ENCODE measurements around the gene GOLGA8R.
"Not testable (repeated sequence)": the region's sequence is repeated elsewhere in the genome, so short reads cannot be mapped to it uniquely, and the experiment has no call there.

The GOLGA8R gene

DNA sequence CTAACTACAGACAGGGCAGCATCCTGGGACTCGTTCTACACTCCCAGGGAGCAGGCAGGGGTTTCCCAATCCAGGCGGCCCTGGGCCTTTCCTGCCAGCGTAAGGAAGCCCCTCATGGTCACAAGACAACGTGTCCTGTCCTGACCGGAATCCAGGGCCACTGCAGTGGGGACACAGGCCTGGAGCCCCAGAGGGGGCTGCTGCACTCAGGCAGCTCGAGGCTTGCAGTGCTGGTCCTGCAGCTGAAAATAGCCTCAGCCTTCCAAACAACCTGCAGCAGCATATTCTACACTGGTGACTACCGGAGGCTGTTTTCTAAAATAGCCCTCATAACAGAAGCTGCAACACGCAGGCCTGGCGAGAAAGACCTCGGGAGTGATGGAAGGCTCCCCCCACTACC lies 39.2 kb downstream of the GOLGA8R start:
- H3K4me3 ChIP-seq (ENCODE audit: control insufficient read depth in 1 of 7, extremely low read depth in 1 of 7, insufficient read depth in 4 of 7, low read depth in 2 of 7, low read length in 6 of 7); POLR2A ChIA-PET; CTCF ChIA-PET; H3K27ac ChIP-seq (ENCODE audit: insufficient read depth in 1 of 2, low read depth in 1 of 2, low read length in 2 of 2, poor library complexity in 1 of 2, severe bottlenecking in 2 of 2); H3K36me3 ChIP-seq (ENCODE audit: control insufficient read depth in 4 of 4, insufficient read depth in 4 of 4, low read length in 3 of 4); H3K4me1 ChIP-seq (ENCODE audit: control extremely low read depth in 1 of 4, control insufficient read depth in 4 of 4, insufficient read depth in 4 of 4, low read length in 3 of 4); DNase-seq; H3K9me3 ChIP-seq (ENCODE audit: control extremely low read depth in 1 of 5, control insufficient read depth in 4 of 5, insufficient read depth in 2 of 5, low read depth in 1 of 5, low read length in 4 of 5); H3K27me3 ChIP-seq (replicated peaks in 2 of 5; ENCODE audit: control insufficient read depth in 4 of 5, insufficient read depth in 5 of 5, low read length in 4 of 5): not testable (repeated sequence)
- WGBS (ENCODE audit: insufficient coverage): no CpG with 5 or more reads among the region's 10 CpGs

DNA sequence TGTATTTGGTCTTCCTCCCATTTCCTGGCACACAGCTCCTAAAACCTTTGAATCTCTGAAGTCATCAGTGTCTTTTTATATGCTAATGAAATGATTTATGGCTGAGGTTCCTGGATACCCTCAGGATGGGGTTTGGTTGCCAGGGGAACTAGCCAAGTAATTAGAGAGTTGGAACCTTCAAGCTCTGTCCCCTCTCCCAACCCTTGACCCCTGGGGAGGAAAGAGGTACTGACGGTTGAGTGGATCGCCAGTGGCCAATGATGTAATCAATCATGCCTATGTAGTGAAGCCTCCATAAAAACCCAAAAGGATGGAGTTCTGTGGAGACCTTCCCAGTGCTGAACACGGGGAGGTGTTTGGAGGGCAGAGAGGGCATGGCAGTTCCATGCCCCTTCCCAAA lies 45.8 kb downstream of the GOLGA8R start:
- H3K4me3 ChIP-seq (ENCODE audit: control insufficient read depth in 1 of 7, extremely low read depth in 1 of 7, insufficient read depth in 4 of 7, low read depth in 2 of 7, low read length in 6 of 7); H3K9me3 ChIP-seq (ENCODE audit: control extremely low read depth in 1 of 5, control insufficient read depth in 4 of 5, insufficient read depth in 2 of 5, low read depth in 1 of 5, low read length in 4 of 5); H3K27me3 ChIP-seq (replicated peaks in 2 of 5; ENCODE audit: control insufficient read depth in 4 of 5, insufficient read depth in 5 of 5, low read length in 4 of 5); DNase-seq; POLR2A ChIA-PET; H3K4me1 ChIP-seq (ENCODE audit: control extremely low read depth in 1 of 4, control insufficient read depth in 4 of 4, insufficient read depth in 4 of 4, low read length in 3 of 4); H3K27ac ChIP-seq (ENCODE audit: insufficient read depth in 1 of 2, low read depth in 1 of 2, low read length in 2 of 2, poor library complexity in 1 of 2, severe bottlenecking in 2 of 2); CTCF ChIA-PET; H3K36me3 ChIP-seq (ENCODE audit: control insufficient read depth in 4 of 4, insufficient read depth in 4 of 4, low read length in 3 of 4): not testable (repeated sequence)
- no CpG with 5 or more reads among the region's 3 CpGs for WGBS (ENCODE audit: insufficient coverage)

DNA sequence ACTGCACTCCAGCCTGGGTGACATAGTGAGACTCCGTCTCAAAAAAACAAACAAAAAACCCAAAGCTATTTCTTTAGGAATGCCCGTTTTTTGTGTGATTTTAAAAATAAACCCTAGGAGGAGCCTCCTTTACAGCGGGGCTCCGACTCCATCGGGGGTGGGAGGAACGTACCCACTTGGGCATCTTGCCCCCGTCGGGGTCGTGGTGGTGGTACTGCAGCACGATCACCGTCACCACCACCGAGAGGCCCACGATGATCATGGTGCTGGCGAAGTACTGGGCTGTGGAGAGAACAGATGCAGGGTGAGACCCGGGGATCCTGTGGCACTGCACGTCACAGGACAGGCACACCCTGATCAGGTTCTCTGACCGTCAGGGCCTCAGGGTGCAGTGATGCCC lies 46.8 kb downstream of the GOLGA8R start:
- H3K27me3 ChIP-seq (replicated peaks in 2 of 5; ENCODE audit: control insufficient read depth in 4 of 5, insufficient read depth in 5 of 5, low read length in 4 of 5); H3K4me3 ChIP-seq (ENCODE audit: control insufficient read depth in 1 of 7, extremely low read depth in 1 of 7, insufficient read depth in 4 of 7, low read depth in 2 of 7, low read length in 6 of 7); H3K27ac ChIP-seq (ENCODE audit: insufficient read depth in 1 of 2, low read depth in 1 of 2, low read length in 2 of 2, poor library complexity in 1 of 2, severe bottlenecking in 2 of 2); H3K4me1 ChIP-seq (ENCODE audit: control extremely low read depth in 1 of 4, control insufficient read depth in 4 of 4, insufficient read depth in 4 of 4, low read length in 3 of 4); H3K36me3 ChIP-seq (ENCODE audit: control insufficient read depth in 4 of 4, insufficient read depth in 4 of 4, low read length in 3 of 4); CTCF ChIA-PET; DNase-seq; H3K9me3 ChIP-seq (ENCODE audit: control extremely low read depth in 1 of 5, control insufficient read depth in 4 of 5, insufficient read depth in 2 of 5, low read depth in 1 of 5, low read length in 4 of 5); POLR2A ChIA-PET: not testable (repeated sequence)
- no CpG with 5 or more reads among the region's 17 CpGs for WGBS (ENCODE audit: insufficient coverage)

DNA sequence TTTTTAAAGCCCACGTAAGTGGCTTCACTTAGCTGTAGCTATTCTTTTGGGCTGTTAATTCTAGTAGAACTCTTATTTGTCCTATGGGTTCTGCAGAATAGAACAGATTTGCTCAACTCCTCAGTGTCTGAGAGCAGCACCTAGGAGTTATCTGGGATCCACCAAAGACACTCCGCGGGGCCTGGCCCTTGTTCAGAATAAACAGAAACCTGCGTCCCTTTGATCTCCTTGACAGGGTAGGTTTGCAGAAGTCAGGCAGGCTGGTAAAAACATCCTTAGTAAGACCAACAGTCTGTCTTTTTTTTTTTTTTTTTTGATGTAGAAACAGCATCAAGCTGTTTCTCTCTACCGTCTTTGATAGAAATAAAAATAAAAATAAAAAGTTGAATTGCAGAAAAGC lies 52.7 kb downstream of the GOLGA8R start:
- H3K9me3 ChIP-seq (ENCODE audit: control extremely low read depth in 1 of 5, control insufficient read depth in 4 of 5, insufficient read depth in 2 of 5, low read depth in 1 of 5, low read length in 4 of 5); H3K36me3 ChIP-seq (ENCODE audit: control insufficient read depth in 4 of 4, insufficient read depth in 4 of 4, low read length in 3 of 4): not testable (repeated sequence)

DNA sequence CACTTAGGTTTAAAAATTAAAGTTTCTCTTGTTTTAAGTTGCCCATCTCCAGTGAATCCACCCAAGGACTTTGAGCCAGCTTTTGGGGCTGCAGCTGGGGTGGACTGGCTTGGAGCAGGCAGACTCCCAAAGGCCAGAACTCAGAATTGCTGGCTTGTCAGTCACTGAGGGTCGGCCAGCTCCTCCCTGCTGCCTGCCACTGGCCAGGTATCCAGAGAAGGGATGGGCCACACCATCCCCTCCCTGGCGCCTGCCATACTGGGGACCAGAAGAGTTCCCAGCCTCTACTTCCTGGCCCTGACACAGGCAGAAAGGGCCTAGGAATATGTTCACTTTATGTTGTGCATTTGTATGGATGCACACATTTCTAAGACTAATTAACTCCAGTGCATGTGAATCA lies 53.1 kb downstream of the GOLGA8R start:
- H3K27me3 ChIP-seq (replicated peaks in 2 of 5; ENCODE audit: control insufficient read depth in 4 of 5, insufficient read depth in 5 of 5, low read length in 4 of 5); H3K4me1 ChIP-seq (ENCODE audit: control extremely low read depth in 1 of 4, control insufficient read depth in 4 of 4, insufficient read depth in 4 of 4, low read length in 3 of 4); H3K4me3 ChIP-seq (ENCODE audit: control insufficient read depth in 1 of 7, extremely low read depth in 1 of 7, insufficient read depth in 4 of 7, low read depth in 2 of 7, low read length in 6 of 7); DNase-seq; H3K9me3 ChIP-seq (ENCODE audit: control extremely low read depth in 1 of 5, control insufficient read depth in 4 of 5, insufficient read depth in 2 of 5, low read depth in 1 of 5, low read length in 4 of 5); H3K27ac ChIP-seq (ENCODE audit: insufficient read depth in 1 of 2, low read depth in 1 of 2, low read length in 2 of 2, poor library complexity in 1 of 2, severe bottlenecking in 2 of 2); POLR2A ChIA-PET; CTCF ChIA-PET; H3K36me3 ChIP-seq (ENCODE audit: control insufficient read depth in 4 of 4, insufficient read depth in 4 of 4, low read length in 3 of 4): not testable (repeated sequence)
- WGBS (ENCODE audit: insufficient coverage): no CpG with 5 or more reads among the region's 2 CpGs

More for the DNA sequence above, 52.7 kb downstream of the GOLGA8R start:
- DNase-seq; H3K4me3 ChIP-seq (ENCODE audit: control insufficient read depth in 1 of 7, extremely low read depth in 1 of 7, insufficient read depth in 4 of 7, low read depth in 2 of 7, low read length in 6 of 7); H3K27me3 ChIP-seq (replicated peaks in 2 of 5; ENCODE audit: control insufficient read depth in 4 of 5, insufficient read depth in 5 of 5, low read length in 4 of 5); POLR2A ChIA-PET; H3K27ac ChIP-seq (ENCODE audit: insufficient read depth in 1 of 2, low read depth in 1 of 2, low read length in 2 of 2, poor library complexity in 1 of 2, severe bottlenecking in 2 of 2); CTCF ChIA-PET; H3K4me1 ChIP-seq (ENCODE audit: control extremely low read depth in 1 of 4, control insufficient read depth in 4 of 4, insufficient read depth in 4 of 4, low read length in 3 of 4): not testable (repeated sequence)
- no CpG with 5 or more reads among the region's 5 CpGs for WGBS (ENCODE audit: insufficient coverage)

DNA sequence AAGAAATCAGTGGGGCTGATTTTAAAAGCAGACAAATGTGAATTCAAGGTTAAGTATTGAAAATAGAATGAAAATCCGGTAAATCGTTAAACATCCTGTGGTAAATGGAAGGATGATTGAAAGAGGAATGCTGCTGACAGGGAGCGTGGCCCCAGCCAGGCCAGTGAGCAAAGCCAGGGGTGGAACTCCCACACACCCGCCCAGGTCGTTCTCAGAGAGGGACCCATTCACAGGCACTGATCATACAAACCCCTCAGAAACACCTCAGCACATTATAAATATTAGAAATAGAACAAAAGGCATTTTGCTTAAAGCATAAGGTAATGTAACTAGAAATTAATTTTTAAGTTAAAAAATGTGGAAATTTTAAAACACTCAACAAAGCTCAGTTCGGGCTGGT lies 59.0 kb downstream of the GOLGA8R start:
- DNase-seq; H3K27ac ChIP-seq (ENCODE audit: insufficient read depth in 1 of 2, low read depth in 1 of 2, low read length in 2 of 2, poor library complexity in 1 of 2, severe bottlenecking in 2 of 2); POLR2A ChIA-PET; H3K4me1 ChIP-seq (ENCODE audit: control extremely low read depth in 1 of 4, control insufficient read depth in 4 of 4, insufficient read depth in 4 of 4, low read length in 3 of 4); H3K9me3 ChIP-seq (ENCODE audit: control extremely low read depth in 1 of 5, control insufficient read depth in 4 of 5, insufficient read depth in 2 of 5, low read depth in 1 of 5, low read length in 4 of 5); CTCF ChIA-PET; H3K4me3 ChIP-seq (ENCODE audit: control insufficient read depth in 1 of 7, extremely low read depth in 1 of 7, insufficient read depth in 4 of 7, low read depth in 2 of 7, low read length in 6 of 7); H3K36me3 ChIP-seq (ENCODE audit: control insufficient read depth in 4 of 4, insufficient read depth in 4 of 4, low read length in 3 of 4); H3K27me3 ChIP-seq (replicated peaks in 2 of 5; ENCODE audit: control insufficient read depth in 4 of 5, insufficient read depth in 5 of 5, low read length in 4 of 5): not testable (repeated sequence)
- no CpG with 5 or more reads among the region's 6 CpGs for WGBS (ENCODE audit: insufficient coverage)

Data from common myeloid progenitor, CD34-positive (primary cell).